ENCODE data around the gene PCDH1.

The PCDH1 gene

GRCh38 chr5:141917760-141918159 lies 39.5 kb upstream of the PCDH1 start:
- TF ChIP-seq YY1 (IDR thresholded peaks at IDR 0.05; ENCODE audit: insufficient read depth, insufficient read length) (no peak), SUZ12 (IDR thresholded peaks at IDR 0.05; ENCODE audit: extremely low read depth, insufficient read depth, insufficient read length) (no peak), ZNF274 (IDR thresholded peaks at IDR 0.05; ENCODE audit: low read depth, low read length) (no peak)
- peaks cover 3% of the 10 kb centered on the region for H3K4me1 ChIP-seq (ENCODE audit: insufficient read depth, insufficient read length)
- no peak for DNase-seq (ENCODE audit: low read depth, low spot score)

GRCh38 chr5:141916522-141916921 lies 38.3 kb upstream of the PCDH1 start:
- no peak for DNase-seq (ENCODE audit: low read depth, low spot score)
- no peaks in the 10 kb centered on the region for H3K9me3 ChIP-seq (ENCODE audit: insufficient read depth, low read length)
- no peak for TF ChIP-seq ZNF274 (IDR thresholded peaks at IDR 0.05; ENCODE audit: low read depth, low read length)
- no peak for TF ChIP-seq YY1 (IDR thresholded peaks at IDR 0.05; ENCODE audit: insufficient read depth, insufficient read length)
- no peak for TF ChIP-seq SUZ12 (IDR thresholded peaks at IDR 0.05; ENCODE audit: extremely low read depth, insufficient read depth, insufficient read length)
- H3K4me3 ChIP-seq (ENCODE audit: insufficient read length, low read depth), result no peak overlapping the region
- no peak overlapping the region for H3K9ac ChIP-seq (ENCODE audit: insufficient read length, low read depth)
- peaks cover 24% of the 10 kb centered on the region for H3K27me3 ChIP-seq (ENCODE audit: insufficient read depth, insufficient read length)
- peaks cover 3% of the 10 kb centered on the region for H3K4me1 ChIP-seq (ENCODE audit: insufficient read depth, insufficient read length)
- H3K36me3 ChIP-seq (ENCODE audit: insufficient read depth, insufficient read length, low read length), result no peaks in the 10 kb centered on the region

More at GRCh38 chr5:141917760-141918159, 39.5 kb upstream of the PCDH1 start:
- Histone ChIP-seq H3K9ac (ENCODE audit: insufficient read length, low read depth) (no peak overlapping the region), H3K36me3 (ENCODE audit: insufficient read depth, insufficient read length, low read length) (peaks cover 2% of the 10 kb centered on the region), H3K9me3 (ENCODE audit: insufficient read depth, low read length) (no peaks in the 10 kb centered on the region), H3K27me3 (ENCODE audit: insufficient read depth, insufficient read length) (peaks cover 23% of the 10 kb centered on the region), H3K4me3 (ENCODE audit: insufficient read length, low read depth) (no peak overlapping the region)

GRCh38 chr5:141915881-141916336 lies 37.7 kb upstream of the PCDH1 start:
- no peaks in the 10 kb centered on the region for H3K9me3 ChIP-seq (ENCODE audit: insufficient read depth, low read length)
- no peak overlapping the region for H3K4me3 ChIP-seq (ENCODE audit: insufficient read length, low read depth)
- no peak for TF ChIP-seq ZNF274 (IDR thresholded peaks at IDR 0.05; ENCODE audit: low read depth, low read length)
- no peak for TF ChIP-seq YY1 (IDR thresholded peaks at IDR 0.05; ENCODE audit: insufficient read depth, insufficient read length)
- no peak for TF ChIP-seq SUZ12 (IDR thresholded peaks at IDR 0.05; ENCODE audit: extremely low read depth, insufficient read depth, insufficient read length)
- peaks cover 3% of the 10 kb centered on the region for H3K4me1 ChIP-seq (ENCODE audit: insufficient read depth, insufficient read length)
- H3K36me3 ChIP-seq (ENCODE audit: insufficient read depth, insufficient read length, low read length), result no peaks in the 10 kb centered on the region
- no peak overlapping the region for H3K9ac ChIP-seq (ENCODE audit: insufficient read length, low read depth)
- peaks cover 24% of the 10 kb centered on the region for H3K27me3 ChIP-seq (ENCODE audit: insufficient read depth, insufficient read length)
- no peak for DNase-seq (ENCODE audit: low read depth, low spot score)

- no peak for DNase-seq (ENCODE audit: low read depth, low spot score)
- Histone ChIP-seq H3K9me3 (ENCODE audit: insufficient read depth, low read length) (no peaks in the 10 kb centered on the region), H3K36me3 (ENCODE audit: insufficient read depth, insufficient read length, low read length) (no peaks in the 10 kb centered on the region), H3K9ac (ENCODE audit: insufficient read length, low read depth) (no peak overlapping the region), H3K4me3 (ENCODE audit: insufficient read length, low read depth) (no peak overlapping the region), H3K4me1 (ENCODE audit: insufficient read depth, insufficient read length) (peaks cover 5% of the 10 kb centered on the region), H3K27me3 (ENCODE audit: insufficient read depth, insufficient read length) (peaks cover 24% of the 10 kb centered on the region)
- no peak for TF ChIP-seq SUZ12 (IDR thresholded peaks at IDR 0.05; ENCODE audit: extremely low read depth, insufficient read depth, insufficient read length)
- TF ChIP-seq ZNF274 (IDR thresholded peaks at IDR 0.05; ENCODE audit: low read depth, low read length), result no peak
- TF ChIP-seq YY1 (IDR thresholded peaks at IDR 0.05; ENCODE audit: insufficient read depth, insufficient read length), result no peak
Observed at GRCh38 chr5:141914797-141915196, 36.6 kb upstream of the PCDH1 start.

GRCh38 chr5:141914199-141914743 lies 36.1 kb upstream of the PCDH1 start:
- H3K4me3 ChIP-seq (ENCODE audit: insufficient read length, low read depth), result peak overlapping the region; percentile 24
- peaks cover 24% of the 10 kb centered on the region for H3K27me3 ChIP-seq (ENCODE audit: insufficient read depth, insufficient read length)
- H3K4me1 ChIP-seq (ENCODE audit: insufficient read depth, insufficient read length), result peaks cover 5% of the 10 kb centered on the region
- TF ChIP-seq YY1 (IDR thresholded peaks at IDR 0.05; ENCODE audit: insufficient read depth, insufficient read length) (no peak), SUZ12 (IDR thresholded peaks at IDR 0.05; ENCODE audit: extremely low read depth, insufficient read depth, insufficient read length) (no peak), ZNF274 (IDR thresholded peaks at IDR 0.05; ENCODE audit: low read depth, low read length) (no peak)
- DNase-seq (ENCODE audit: low read depth, low spot score), result no peak
- H3K9me3 ChIP-seq (ENCODE audit: insufficient read depth, low read length), result no peaks in the 10 kb centered on the region
- peak overlapping the region; percentile 66 for H3K9ac ChIP-seq (ENCODE audit: insufficient read length, low read depth)
- no peaks in the 10 kb centered on the region for H3K36me3 ChIP-seq (ENCODE audit: insufficient read depth, insufficient read length, low read length)

- peaks cover 5% of the 10 kb centered on the region for H3K4me1 ChIP-seq (ENCODE audit: insufficient read depth, insufficient read length)
- no peaks in the 10 kb centered on the region; the same call in 1 of the 2 replicates for H3K9me3 ChIP-seq (ENCODE audit: insufficient read depth, low read length)
- no peaks in the 10 kb centered on the region for H3K36me3 ChIP-seq (ENCODE audit: insufficient read depth, insufficient read length, low read length)
- H3K9ac ChIP-seq (ENCODE audit: insufficient read length, low read depth), result peak overlapping the region; percentile 66
- H3K4me3 ChIP-seq (ENCODE audit: insufficient read length, low read depth), result peak overlapping the region; percentile 24
- TF ChIP-seq ZNF274 (IDR thresholded peaks at IDR 0.05; ENCODE audit: low read depth, low read length) (no peak), SUZ12 (IDR thresholded peaks at IDR 0.05; ENCODE audit: extremely low read depth, insufficient read depth, insufficient read length) (no peak), YY1 (IDR thresholded peaks at IDR 0.05; ENCODE audit: insufficient read depth, insufficient read length) (no peak)
- DNase-seq (ENCODE audit: low read depth, low spot score), result no peak
- H3K27me3 ChIP-seq (ENCODE audit: insufficient read depth, insufficient read length), result peaks cover 24% of the 10 kb centered on the region
Observed at GRCh38 chr5:141913560-141914198, 35.5 kb upstream of the PCDH1 start.

- H3K36me3 ChIP-seq (ENCODE audit: insufficient read depth, insufficient read length, low read length), result no peaks in the 10 kb centered on the region
- no peak overlapping the region for H3K4me3 ChIP-seq (ENCODE audit: insufficient read length, low read depth)
- no peak for DNase-seq (ENCODE audit: low read depth, low spot score)
- peaks cover 4% of the 10 kb centered on the region for H3K4me1 ChIP-seq (ENCODE audit: insufficient read depth, insufficient read length)
- H3K9me3 ChIP-seq (ENCODE audit: insufficient read depth, low read length), result no peaks in the 10 kb centered on the region; the same call in 1 of the 2 replicates
- H3K27me3 ChIP-seq (ENCODE audit: insufficient read depth, insufficient read length), result peaks cover 21% of the 10 kb centered on the region
- no peak overlapping the region for H3K9ac ChIP-seq (ENCODE audit: insufficient read length, low read depth)
- no peak for TF ChIP-seq YY1 (IDR thresholded peaks at IDR 0.05; ENCODE audit: insufficient read depth, insufficient read length)
- TF ChIP-seq SUZ12 (IDR thresholded peaks at IDR 0.05; ENCODE audit: extremely low read depth, insufficient read depth, insufficient read length), result no peak
- TF ChIP-seq ZNF274 (IDR thresholded peaks at IDR 0.05; ENCODE audit: low read depth, low read length), result no peak
Observed at GRCh38 chr5:141910271-141910673, 32.1 kb upstream of the PCDH1 start.

All from NT2/D1 (cell line).